ENCODE measurements around the gene VKORC1L1.

GRCh38 chr7:65846008-65846570 lies 26.8 kb upstream of the VKORC1L1 start:
- TF ChIP-seq RBBP5 (conservative IDR thresholded peaks at IDR 0.05), result no peak
- no peak for TF ChIP-seq CTCF (IDR thresholded peaks at IDR 0.05 in 2 of 3, conservative IDR thresholded peaks at IDR 0.05 in 1 of 3; ENCODE audit: control insufficient read depth in 2 of 3, extremely low read depth in 1 of 3, insufficient read depth in 1 of 3, low read depth in 3 of 3, low read length in 3 of 3)
- no peak for TF ChIP-seq SREBF2 (IDR thresholded peaks at IDR 0.05; ENCODE audit: low read length)
- no peak for TF ChIP-seq BHLHE40 (IDR thresholded peaks at IDR 0.05; ENCODE audit: borderline replicate concordance in 1 of 2, low read depth in 2 of 2, low read length in 1 of 2)
- TF ChIP-seq CHD2 (IDR thresholded peaks at IDR 0.05; ENCODE audit: borderline replicate concordance, low read depth, low read length), result no peak
- TF ChIP-seq NR2C1 (IDR thresholded peaks at IDR 0.05), result no peak
- TF ChIP-seq SPI1 (IDR thresholded peaks at IDR 0.05; ENCODE audit: borderline replicate concordance, insufficient read depth, low read depth, low read length), result no peak
- no peak for TF ChIP-seq ZNF274 (IDR thresholded peaks at IDR 0.05; ENCODE audit: insufficient read depth, insufficient read length)
- TF ChIP-seq PBX3 (IDR thresholded peaks at IDR 0.05; ENCODE audit: insufficient replicate concordance, low read depth, low read length), result no peak
- TF ChIP-seq SMC3 (IDR thresholded peaks at IDR 0.05; ENCODE audit: borderline replicate concordance, low read length), result no peak
